NCI-H1417 (cell line): ENCODE data around the gene RGS6.

ENCODE experiments used
- DNase-seq, 3 experiments: peaks; one replicate each; lab custom pipeline; 2025; lab: John Stamatoyannopoulos, UW

The RGS6 gene

GRCh38 chr14:72454388-72455160 lies 522.3 kb downstream of the RGS6 start:
- DNase-seq: no peak

GRCh38 chr14:72457641-72458040 lies 525.4 kb downstream of the RGS6 start:
- DNase-seq: no peak

GRCh38 chr14:72462056-72462455 lies 529.8 kb downstream of the RGS6 start:
- no peak for DNase-seq

DNA sequence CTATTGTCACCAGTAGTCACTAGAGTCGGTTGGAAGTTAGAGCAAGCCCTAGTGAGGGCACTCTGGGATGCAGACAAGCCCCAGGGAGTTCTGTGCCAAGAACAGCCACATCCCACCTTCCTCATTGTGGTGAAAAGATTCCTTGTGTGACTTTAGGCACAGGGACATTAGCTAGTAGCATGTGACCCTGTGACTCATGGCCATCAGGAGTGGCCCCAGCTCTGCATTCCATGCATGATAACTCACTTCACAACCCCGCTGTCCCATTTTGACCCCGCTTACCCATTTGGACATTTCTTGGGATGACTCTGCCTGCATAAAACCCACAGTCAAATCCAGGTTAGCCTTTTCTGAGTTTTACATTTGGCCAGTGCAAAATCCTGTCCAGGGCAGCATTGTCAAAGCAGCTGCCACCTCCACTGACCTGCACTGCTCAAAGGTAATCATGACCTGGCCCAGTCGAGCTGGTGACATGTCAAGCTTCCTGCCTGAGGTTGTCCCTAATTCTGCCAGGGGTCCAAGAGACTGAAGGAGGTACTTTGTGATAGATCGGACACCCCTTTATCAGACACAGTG lies 531.1 kb downstream of the RGS6 start:
- no peak for DNase-seq

DNA sequence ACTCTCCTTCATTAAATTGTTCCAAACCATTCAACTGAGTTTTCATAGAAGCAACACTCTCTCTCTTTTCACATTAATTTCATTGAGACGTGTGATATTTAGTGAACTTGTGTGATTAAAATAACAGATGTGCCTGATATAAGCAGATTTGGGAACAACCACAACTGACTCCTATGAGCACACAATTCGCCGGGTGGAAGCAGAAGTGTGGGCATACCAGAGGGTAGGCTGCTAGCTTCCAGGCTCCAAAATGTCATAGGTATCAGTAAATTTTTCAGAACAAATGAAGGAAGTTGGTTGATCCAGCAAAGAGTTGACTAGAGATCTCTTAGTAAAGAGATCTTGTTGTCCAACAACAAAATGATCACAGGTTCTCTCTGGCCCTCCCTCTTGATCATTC lies 532.0 kb downstream of the RGS6 start:
- no peak for DNase-seq

DNA sequence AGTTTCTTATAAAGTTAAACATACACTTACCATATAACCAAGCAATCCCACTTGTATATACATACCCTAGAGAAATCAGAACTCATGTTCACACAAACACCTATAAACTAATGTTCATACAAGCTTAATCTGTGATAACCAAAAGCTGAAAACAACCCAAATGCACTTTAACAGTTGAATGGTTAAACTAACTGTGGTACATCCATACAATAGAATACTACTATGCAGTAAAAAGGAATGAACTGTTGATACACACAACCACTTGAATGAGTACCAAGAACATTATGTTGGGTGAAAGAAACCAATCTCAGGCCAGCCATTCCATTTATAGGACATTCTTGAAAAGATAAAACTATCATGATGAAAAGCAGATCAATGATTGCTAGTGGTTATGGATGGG lies 534.1 kb downstream of the RGS6 start:
- DNase-seq: no peak

DNA sequence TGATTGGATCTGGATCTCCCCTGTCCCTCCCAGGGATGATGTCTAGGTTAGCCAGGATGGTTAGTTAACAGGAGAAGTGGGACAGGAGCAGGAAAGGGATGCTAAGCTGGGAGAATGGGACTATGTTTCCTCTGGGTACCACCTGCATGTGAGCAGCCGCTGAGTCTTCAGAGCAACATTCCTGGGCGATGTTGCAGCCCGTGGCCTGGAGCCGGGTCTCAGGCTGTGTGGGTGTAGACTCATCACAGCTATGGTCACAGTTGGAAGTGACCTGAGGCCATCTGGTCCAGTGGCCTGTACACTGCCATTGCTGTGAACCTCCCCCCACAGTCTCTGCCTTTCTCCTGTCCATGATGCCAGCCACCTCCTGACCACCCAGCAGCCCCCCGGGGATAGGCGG lies 539.1 kb downstream of the RGS6 start:
- no peak for DNase-seq

GRCh38 chr14:72472845-72473244 lies 540.6 kb downstream of the RGS6 start:
- no peak for DNase-seq

DNA sequence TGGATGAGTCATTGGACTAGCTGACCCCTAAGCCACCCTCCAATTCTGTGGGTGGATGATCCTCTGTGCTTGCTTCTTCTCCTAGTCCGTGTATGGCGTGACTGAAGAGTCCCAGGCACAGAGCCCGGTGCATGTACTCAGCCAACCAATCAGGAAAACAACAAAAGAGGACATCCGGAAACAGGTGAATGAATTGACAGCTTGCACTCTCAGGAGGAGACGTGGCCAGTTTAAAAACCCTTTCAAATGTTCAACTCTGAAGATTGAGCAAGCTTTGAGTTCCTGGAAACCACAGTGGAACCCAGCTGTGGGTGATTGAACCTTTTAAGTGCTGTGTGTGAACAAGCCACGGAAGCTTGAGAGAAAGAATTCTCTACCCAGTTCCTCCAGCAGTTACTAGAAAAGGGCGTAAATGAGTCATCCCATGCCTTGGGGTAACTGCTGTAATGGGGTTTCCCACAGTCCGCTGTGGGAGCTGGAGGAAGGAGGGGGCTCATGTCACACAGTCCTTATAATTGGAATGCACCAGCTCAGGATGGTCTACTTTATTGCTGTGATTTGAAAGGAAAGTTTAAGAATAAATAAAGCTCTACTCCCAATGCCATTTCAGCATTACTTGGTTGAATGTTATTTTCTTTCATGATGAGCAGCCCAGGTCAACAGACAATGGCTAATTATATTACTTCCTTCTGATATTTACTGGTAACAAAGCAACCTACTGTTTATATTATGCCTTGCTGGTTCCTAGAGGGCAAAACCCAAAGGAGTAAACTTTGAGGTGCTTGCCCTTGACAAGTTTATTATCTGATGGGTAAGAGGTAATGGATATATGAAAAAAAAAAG lies 544.6 kb downstream of the RGS6 start:
- no peak for DNase-seq

DNA sequence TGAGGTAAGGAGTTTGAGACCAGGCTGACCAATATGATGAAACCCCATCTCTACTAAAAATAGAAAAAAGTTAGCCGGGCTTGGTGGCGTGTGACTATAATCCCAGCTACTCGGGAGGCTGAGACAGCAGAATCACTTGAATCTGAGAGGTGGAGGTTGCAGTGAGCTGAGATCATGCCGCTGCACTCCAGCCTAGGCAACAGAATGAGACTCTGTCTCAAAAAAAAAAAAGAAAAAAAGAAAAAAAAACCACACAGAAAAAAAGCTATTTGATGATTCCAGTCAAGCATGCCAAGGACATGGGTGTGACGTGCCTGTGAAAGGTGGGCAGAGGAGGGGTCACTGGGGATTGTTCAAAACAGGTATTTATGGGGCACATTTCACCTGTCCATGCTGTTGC lies 545.3 kb downstream of the RGS6 start:
- DNase-seq: peak in 1 of 3 experiments; percentile 10

DNA sequence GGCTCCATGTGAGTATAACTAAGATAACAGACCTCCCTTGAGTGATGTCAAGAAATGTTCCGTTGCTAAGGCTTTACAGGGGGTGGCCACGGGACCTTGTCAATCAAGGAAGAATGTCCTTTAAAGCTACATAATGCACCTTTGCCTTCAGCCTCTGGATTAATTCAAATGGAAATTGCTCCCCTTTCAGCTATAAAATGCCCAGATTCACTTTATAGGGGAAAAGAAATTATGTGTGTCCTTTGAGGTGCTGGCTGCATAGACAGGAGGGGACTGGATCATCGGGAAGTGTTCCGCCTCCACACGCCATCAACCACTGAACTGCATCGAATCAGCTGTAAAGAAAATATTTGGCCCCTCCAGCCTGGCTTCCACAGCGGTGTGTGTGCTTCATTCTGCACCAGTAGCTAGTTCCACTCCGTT lies 546.3 kb downstream of the RGS6 start:
- DNase-seq: no peak

- DNase-seq: no peak
These were observed 547.3 kb downstream of the RGS6 start for GRCh38 chr14:72479461-72479931.

- no peak for DNase-seq
These were observed 548.4 kb downstream of the RGS6 start for GRCh38 chr14:72480464-72481243.

- no peak for DNase-seq
These were observed 551.1 kb downstream of the RGS6 start for GRCh38 chr14:72483311-72483710.

GRCh38 chr14:72485695-72486094 lies 553.5 kb downstream of the RGS6 start:
- DNase-seq: no peak

- no peak for DNase-seq
These were observed 556.3 kb downstream of the RGS6 start for GRCh38 chr14:72488514-72488913.

- no peak for DNase-seq
These were observed 560.0 kb downstream of the RGS6 start for GRCh38 chr14:72492196-72492595.

- DNase-seq: no peak
These were observed 563.4 kb downstream of the RGS6 start for GRCh38 chr14:72495668-72496067.

GRCh38 chr14:72498646-72499045 lies 566.4 kb downstream of the RGS6 start:
- no peak for DNase-seq

GRCh38 chr14:72499746-72500145 lies 567.5 kb downstream of the RGS6 start:
- DNase-seq: no peak

DNA sequence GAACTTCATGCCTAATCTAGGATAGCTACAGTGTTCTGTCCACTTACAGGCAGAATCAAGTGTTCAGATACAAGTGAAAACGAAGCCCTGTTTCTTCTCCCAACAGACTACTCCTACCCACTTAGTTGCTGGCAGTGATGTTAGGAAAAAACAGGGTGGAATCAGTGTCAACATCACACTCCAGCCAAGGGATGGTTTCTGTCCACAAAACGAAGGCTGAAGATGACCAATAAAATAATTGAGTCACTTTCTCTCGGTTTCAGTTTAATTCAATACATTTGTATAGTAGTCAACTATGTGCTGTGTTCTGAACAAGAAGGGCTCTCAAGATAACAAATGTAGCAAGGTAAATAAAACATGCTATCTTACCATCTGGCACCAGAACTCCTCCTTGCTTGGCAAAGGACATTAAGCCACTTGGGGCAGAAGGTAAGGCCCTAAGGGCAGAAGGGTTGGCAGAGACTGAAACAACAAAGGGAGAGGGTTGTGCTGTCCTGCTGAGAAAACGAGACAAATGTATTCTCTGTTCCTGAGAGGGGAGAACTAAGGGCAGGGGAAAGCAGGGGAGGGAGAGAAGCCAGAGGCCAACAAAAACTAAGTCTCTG lies 568.1 kb downstream of the RGS6 start:
- peak in 2 of 3 experiments; percentile 5 to 44 for DNase-seq

DNA sequence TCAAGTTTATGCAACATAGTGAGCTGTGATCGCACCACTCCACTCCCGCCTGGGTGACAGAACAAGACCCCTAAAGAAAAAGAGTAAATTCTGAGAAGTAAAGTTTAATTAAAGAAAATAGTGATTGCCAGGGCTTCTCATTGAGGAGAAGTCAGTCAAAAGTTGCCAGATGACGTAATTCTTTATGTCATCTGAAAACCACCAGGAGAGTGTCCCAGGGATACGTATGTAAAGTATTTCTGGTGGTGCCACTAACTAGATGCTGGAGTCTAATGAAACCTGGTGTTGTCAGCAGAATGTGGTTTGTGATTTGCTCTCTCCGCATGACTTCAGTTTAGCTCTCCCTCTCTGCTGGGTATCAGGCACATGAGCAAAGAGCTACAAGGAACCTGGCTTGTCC lies 569.2 kb downstream of the RGS6 start:
- DNase-seq: no peak
